Stimulated activated effector memory CD8-positive, alpha-beta T cell treated with anti-CD3 and anti-CD28 coated beads, Interleukin-12 subunit alpha, Interleukin-12 subunit beta, amount 100 ng/mL, for 72 hours (primary cell): ENCODE measurements around the gene COPZ2.
A peak's percentile ranks its signal among the peaks of the same experiment; 100 is the strongest.
"Not testable (repeated sequence)": the region's sequence is repeated elsewhere in the genome, so short reads cannot be mapped to it uniquely, and the experiment has no call there.

Source experiments
- ATAC-seq: fragments of 150-1000 bp; cut with Tn5 transposase; 2 replicates; pipeline ENCODE4 v1.10.0; 2021
- DNase-seq, 2 donors: peaks; one replicate each; pipeline ENCODE4 v3.0.0; 2021 to 2022; ENCODE audit warnings: low spot score in 2 of 2
- H3K27ac Mint-ChIP-seq: one replicate; pipeline ENCODE4 v1.8.0; 2022; ENCODE audit warnings: mild to moderate bottlenecking, mixed read lengths
- H3K36me3 Mint-ChIP-seq: one replicate; pipeline ENCODE4 v1.8.0; 2022; ENCODE audit warnings: mild to moderate bottlenecking, mixed read lengths
- H3K4me1 Mint-ChIP-seq: one replicate; pipeline ENCODE4 v1.8.0; 2022; ENCODE audit warnings: mixed read lengths
- H3K4me3 Mint-ChIP-seq: one replicate; pipeline ENCODE4 v1.8.0; 2022; ENCODE audit warnings: mild to moderate bottlenecking, mixed read lengths
- H3K9me3 Mint-ChIP-seq: one replicate; pipeline ENCODE4 v1.8.0; 2022; ENCODE audit warnings: mixed read lengths

COPZ2 gene

GRCh38 chr17:48048384-48049126 is 11.0 kb upstream of the COPZ2 start:
- DNase-seq, result peak in 1 of 2 donors; percentile 85
- Mint-ChIP-seq H3K4me1 (peaks cover 75% of the 10 kb centered on the region), H3K27ac (peak overlapping the region; percentile 99), H3K36me3 (peaks cover 65% of the 10 kb centered on the region), H3K9me3 (no peaks in the 10 kb centered on the region), H3K4me3 (peak overlapping the region; percentile 86)
- peak; percentile 59 for ATAC-seq

GRCh38 chr17:48047741-48048383 is 10.3 kb upstream of the COPZ2 start, which contains the start of gene NFE2L1:
Gene NFE2L1, plus strand, starts transcription at chr17:48048359. Its CDS starts 2,760 bp downstream, at chr17:48051119.
- peaks cover 68% of the 10 kb centered on the region for H3K4me1 Mint-ChIP-seq
- H3K4me3 Mint-ChIP-seq, result peak within 1 kb of the TSS; percentile 86
- ATAC-seq (peak; percentile 96), DNase-seq (peak; percentile 89 to 98)
- peaks cover 58% of the 10 kb centered on the region for H3K36me3 Mint-ChIP-seq
- peak within 1 kb of the TSS; percentile 99 for H3K27ac Mint-ChIP-seq
- no peaks in the 10 kb centered on the region for H3K9me3 Mint-ChIP-seq

DNA sequence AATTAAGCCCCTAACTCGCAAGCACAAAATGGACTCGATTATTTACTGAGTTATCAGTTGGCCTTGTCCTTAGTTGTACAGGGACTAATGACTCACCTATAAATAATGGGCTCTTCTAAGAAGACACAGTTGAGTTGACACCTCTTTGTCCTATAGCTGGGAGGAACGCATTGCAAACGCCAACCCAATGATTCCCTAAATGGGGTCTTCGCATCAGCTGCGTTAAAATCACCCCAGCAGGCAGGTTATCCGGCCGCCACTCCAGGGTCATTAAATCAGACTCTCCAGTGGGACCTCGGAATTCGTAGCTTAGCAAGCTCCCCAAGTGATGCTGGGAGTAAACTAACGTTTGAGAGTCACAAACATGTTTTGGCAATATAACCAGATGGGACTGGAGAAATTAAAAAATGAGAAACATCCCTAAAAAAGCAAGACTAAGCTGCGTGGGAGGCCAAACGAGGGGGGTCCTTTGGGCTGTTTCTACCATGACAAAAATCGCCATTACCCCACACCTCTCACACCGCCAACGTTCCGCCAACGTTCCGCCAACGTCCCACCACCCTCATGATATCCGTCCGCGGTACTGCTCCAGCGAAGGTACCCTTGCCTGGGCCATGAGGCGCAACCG is 9.6 kb upstream of the COPZ2 start:
- ATAC-seq (no peak), DNase-seq (no peak)
- Mint-ChIP-seq H3K27ac (peak overlapping the region; percentile 99), H3K4me1 (peaks cover 62% of the 10 kb centered on the region), H3K4me3 (peak overlapping the region; percentile 86), H3K9me3 (no peaks in the 10 kb centered on the region), H3K36me3 (peaks cover 52% of the 10 kb centered on the region)

DNA sequence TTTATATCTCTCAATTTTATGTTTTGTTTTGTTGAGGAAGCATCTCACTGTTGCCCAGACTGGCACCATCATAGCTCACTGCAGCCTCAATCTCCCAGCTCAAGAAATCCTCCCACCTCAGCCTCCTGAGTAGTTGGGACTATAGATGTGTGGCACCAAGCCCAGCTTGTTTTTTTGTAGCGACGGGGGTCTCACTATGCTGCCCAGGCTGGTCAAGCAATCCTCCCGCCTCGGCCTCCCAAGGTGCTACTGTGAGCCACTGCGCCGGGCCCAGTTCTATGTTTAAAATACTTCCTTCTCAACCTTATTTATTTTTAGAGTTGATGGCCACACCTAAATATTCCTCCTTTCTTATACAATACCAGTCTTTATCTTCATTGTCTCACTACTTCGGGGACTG is 8.7 kb upstream of the COPZ2 start:
- Mint-ChIP-seq H3K36me3 (peaks cover 43% of the 10 kb centered on the region), H3K4me3 (peak overlapping the region; percentile 86), H3K27ac (peak overlapping the region; percentile 99), H3K9me3 (no peaks in the 10 kb centered on the region), H3K4me1 (peaks cover 53% of the 10 kb centered on the region)
- DNase-seq (no peak), ATAC-seq (no peak)

DNA sequence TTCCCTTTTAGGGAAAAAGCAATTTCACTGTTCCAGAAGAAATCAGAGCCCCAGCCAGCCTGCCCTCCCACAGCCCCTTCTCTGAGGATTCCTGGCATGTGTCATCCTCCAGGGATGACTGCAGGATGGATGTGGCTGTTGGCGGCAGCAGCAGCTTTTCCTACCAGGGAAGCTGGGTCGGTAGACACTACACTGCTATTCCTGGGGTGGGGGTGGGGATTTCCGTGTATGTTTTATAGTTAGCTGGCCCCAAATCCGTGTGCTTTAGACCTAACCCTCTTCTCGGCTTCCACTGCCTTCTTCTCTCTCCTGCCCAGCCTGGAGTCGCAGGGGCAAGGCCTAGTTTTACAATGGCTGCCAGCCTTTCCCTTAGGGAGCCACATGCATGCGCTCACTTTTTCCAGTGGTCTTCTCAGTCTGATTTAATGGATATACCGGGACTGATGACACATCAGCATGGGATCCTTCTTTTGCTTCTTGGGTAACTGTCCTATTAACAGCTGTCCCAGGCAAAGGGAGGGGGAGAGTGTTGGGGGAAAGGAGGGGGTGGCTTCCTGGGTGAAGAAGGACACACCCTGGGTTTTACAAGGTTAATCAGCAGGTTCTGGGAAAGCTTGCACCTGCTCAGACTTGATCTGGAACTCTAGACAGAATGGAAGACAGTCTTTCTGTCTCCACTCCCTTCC is 7.9 kb upstream of the COPZ2 start:
- peak overlapping the region; percentile 99 for H3K27ac Mint-ChIP-seq
- no peak overlapping the region for H3K4me3 Mint-ChIP-seq

DNA sequence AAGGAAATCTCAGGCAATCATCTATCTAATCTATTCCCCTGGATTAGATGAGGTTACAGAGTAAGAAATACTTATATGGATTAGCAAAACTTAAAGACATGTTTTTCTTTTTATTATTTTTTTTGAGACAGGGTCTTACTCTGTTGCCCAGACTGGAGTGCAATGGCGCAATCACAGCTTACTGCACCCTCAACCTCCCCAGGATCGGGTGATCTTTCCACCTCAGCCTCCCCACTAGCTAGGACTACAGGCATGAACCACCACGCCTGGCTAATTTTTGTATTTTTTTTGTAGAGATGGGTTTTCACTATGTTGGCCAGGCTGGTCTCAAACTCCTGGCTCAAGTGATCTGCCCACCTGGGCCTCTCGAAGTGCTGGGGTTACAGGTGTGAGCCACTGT is 7.3 kb upstream of the COPZ2 start:
- no peaks in the 10 kb centered on the region for H3K9me3 Mint-ChIP-seq
- H3K4me1 Mint-ChIP-seq, result peaks cover 39% of the 10 kb centered on the region
- DNase-seq, result no peak
- H3K4me3 Mint-ChIP-seq, result no peak overlapping the region
- H3K36me3 Mint-ChIP-seq, result peaks cover 28% of the 10 kb centered on the region
- no peak overlapping the region for H3K27ac Mint-ChIP-seq
- ATAC-seq, result no peak

More for the DNA sequence above, 7.9 kb upstream of the COPZ2 start:
- Mint-ChIP-seq H3K9me3 (no peaks in the 10 kb centered on the region), H3K4me1 (peaks cover 45% of the 10 kb centered on the region), H3K36me3 (peaks cover 34% of the 10 kb centered on the region)
- DNase-seq (no peak), ATAC-seq (no peak)

DNA sequence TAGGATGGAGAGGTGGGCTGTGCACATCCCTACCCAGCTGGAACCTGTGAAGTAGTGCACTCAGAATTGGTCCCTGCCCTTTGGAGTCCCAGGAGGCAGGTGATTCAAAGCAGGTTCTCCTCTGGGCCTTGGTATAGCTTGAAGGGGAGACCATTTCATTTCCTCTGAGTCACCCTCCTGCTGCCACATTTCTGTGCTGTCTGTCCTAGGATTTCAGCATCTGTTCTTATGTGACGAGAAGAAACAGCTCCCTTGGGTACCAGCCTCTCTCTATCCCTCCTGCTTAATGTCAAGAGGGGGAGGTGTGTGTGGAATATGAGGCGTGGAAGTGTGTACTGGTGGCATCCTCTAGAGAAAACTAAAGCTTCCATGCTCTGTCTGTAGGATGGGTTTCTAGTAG is 5.6 kb upstream of the COPZ2 start:
- Mint-ChIP-seq H3K4me1 (peaks cover 30% of the 10 kb centered on the region), H3K4me3 (no peak overlapping the region), H3K36me3 (peaks cover 11% of the 10 kb centered on the region), H3K9me3 (no peaks in the 10 kb centered on the region), H3K27ac (no peak overlapping the region)
- no peak for DNase-seq
- no peak for ATAC-seq

GRCh38 chr17:48038687-48039086 is 1.1 kb upstream of the COPZ2 start:
- DNase-seq, result no peak

GRCh38 chr17:48037838-48038323 is 284 bp upstream of the COPZ2 start:
- DNase-seq, result no peak
- no peaks in the 10 kb centered on the region for H3K36me3 Mint-ChIP-seq
- ATAC-seq, result peak; percentile 3
- H3K27ac Mint-ChIP-seq, result peak overlapping the region; percentile 94
- H3K4me1 Mint-ChIP-seq, result peaks cover 8% of the 10 kb centered on the region
- peak overlapping the region; percentile 87 for H3K4me3 Mint-ChIP-seq
- H3K9me3 Mint-ChIP-seq, result no peaks in the 10 kb centered on the region

More at GRCh38 chr17:48038687-48039086, 1.1 kb upstream of the COPZ2 start:
- H3K4me1 Mint-ChIP-seq, result peaks cover 8% of the 10 kb centered on the region
- peak overlapping the region; percentile 87 for H3K4me3 Mint-ChIP-seq
- H3K27ac Mint-ChIP-seq, result no peak overlapping the region
- no peaks in the 10 kb centered on the region for H3K36me3 Mint-ChIP-seq
- no peaks in the 10 kb centered on the region for H3K9me3 Mint-ChIP-seq
- no peak for ATAC-seq

DNA sequence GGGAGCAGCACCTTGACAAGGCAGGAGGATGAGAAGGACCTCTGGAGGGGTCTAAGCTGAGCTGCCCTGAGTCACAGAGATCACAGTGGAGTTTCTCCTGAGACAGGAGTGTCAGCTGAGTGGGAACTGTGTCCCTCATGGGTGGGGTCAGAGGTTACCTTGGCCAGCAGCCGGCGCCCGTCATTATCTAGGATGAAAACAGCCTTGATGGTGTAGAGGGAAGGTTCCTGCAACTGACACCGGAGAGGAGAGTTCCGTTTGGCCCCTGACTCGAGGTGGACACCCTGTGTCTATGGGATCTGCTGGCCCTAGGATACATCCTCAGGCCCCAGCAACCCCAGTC is 933 bp downstream of the COPZ2 start:
- Mint-ChIP-seq H3K4me3 (peak overlapping the region; percentile 87), H3K4me1 (peaks cover 8% of the 10 kb centered on the region), H3K36me3 (no peaks in the 10 kb centered on the region), H3K9me3 (no peaks in the 10 kb centered on the region), H3K27ac (no peak overlapping the region)
- DNase-seq, result no peak
- ATAC-seq, result no peak

DNA sequence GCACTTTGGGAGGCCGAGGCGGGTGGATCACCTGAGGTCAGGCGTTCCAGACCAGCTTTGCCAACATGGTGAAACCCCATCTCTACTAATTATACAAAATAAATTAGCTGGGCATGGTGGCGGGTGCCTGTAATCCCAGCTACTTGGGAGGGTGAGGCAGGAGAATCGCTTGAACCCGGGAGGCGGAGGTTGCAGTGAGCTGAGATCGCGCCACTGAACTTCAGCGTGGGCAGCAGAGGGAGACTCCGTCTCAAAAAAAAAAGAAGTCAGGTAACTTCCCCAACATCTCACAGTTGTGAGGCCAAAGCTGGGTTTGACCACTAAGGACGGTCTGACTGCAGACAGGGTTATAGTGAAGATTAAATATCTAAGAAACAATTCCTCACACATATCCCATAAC is 2.9 kb downstream of the COPZ2 start:
- not testable (repeated sequence) for H3K4me1 Mint-ChIP-seq, ATAC-seq, DNase-seq, H3K9me3 Mint-ChIP-seq, H3K36me3 Mint-ChIP-seq, H3K27ac Mint-ChIP-seq, H3K4me3 Mint-ChIP-seq

DNA sequence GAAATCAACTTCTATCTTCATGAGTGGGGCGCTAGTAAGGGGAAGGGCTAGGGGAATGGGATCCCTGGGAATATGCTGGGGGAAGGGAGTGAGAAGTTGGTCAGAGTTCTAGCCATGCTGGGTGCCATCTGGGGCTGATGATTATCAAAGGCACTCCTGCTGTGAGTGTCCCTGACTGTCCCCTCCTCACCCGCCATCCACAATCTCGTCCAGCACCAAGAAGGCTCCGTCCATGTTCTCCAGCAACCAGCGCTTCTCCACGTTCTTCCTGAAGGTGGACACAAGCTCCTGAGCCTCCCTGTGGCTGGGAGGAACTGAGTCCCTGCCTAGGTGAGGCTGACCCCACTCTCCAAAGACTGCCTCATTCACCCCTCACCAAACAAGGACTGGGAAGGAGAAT is 5.6 kb downstream of the COPZ2 start:
- no peak for ATAC-seq
- Mint-ChIP-seq H3K4me3 (no peak overlapping the region), H3K9me3 (no peaks in the 10 kb centered on the region), H3K27ac (no peak overlapping the region), H3K36me3 (no peaks in the 10 kb centered on the region), H3K4me1 (peaks cover 2% of the 10 kb centered on the region)
- no peak for DNase-seq

GRCh38 chr17:48030531-48030930 is 7.1 kb downstream of the COPZ2 start:
- no peak for ATAC-seq
- Mint-ChIP-seq H3K36me3 (no peaks in the 10 kb centered on the region), H3K4me1 (peaks cover 17% of the 10 kb centered on the region), H3K9me3 (no peaks in the 10 kb centered on the region), H3K4me3 (no peak overlapping the region), H3K27ac (no peak overlapping the region)
- DNase-seq, result no peak

DNA sequence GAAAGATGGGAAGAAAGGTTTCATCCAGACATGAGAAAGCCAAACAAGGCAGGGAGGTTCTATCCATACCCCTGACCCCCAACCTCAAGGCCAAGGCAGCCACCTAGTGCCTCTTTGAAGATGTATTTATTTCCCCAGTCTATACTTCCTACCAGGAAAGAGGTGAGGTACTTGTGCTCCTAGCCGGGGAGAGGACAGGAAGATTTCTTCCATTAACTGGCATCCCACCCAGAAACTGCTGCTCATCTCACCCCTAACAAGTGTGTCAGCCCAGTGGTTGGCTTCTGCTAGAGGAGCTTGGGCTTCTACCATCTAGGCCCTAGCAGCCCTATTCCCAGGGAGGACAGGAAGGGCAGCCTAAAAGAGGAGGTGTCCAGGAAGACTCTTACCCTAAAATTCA is 8.9 kb downstream of the COPZ2 start:
- no peak overlapping the region for H3K27ac Mint-ChIP-seq
- peaks cover 9% of the 10 kb centered on the region for H3K36me3 Mint-ChIP-seq
- no peak for DNase-seq
- peaks cover 33% of the 10 kb centered on the region for H3K4me1 Mint-ChIP-seq
- H3K9me3 Mint-ChIP-seq, result no peaks in the 10 kb centered on the region
- no peak for ATAC-seq
- no peak overlapping the region for H3K4me3 Mint-ChIP-seq

DNA sequence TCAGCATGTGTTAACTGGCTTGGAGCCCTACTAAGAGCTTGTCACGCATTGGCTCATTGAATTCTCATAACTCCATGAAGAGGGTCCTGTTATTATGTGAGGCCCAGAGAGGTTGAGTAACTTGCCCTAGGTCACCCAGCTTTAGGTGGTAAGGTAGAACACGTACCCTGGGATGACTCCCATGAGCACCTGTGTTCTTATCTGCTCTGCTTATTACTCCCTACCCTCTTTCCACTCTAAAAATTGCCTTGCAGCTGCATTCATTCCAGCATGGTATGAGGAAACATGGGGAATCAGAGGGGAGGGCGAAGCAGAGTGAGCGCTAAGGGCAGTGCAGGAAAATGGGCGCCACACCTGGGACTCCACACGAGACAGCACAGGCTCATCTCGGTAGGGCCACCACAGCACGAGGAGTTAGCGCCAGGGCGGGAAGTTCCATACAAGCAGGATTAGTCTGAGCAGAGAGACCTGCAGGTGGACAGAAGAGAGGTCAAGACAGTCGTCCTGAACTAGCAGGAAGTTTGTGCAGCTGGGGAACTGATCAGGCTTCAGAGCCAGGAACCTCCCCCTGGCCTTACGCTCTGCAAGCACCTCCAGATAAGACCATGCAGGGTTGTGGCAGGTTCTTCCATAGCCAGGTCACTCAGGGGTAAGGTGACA is 10.1 kb downstream of the COPZ2 start:
- Mint-ChIP-seq H3K36me3 (peaks cover 15% of the 10 kb centered on the region), H3K9me3 (no peaks in the 10 kb centered on the region), H3K4me1 (peaks cover 38% of the 10 kb centered on the region)

More for the DNA sequence above, 10.1 kb downstream of the COPZ2 start:
- no peak for ATAC-seq
- no peak for DNase-seq
- H3K4me3 Mint-ChIP-seq, result no peak overlapping the region
- H3K27ac Mint-ChIP-seq, result no peak overlapping the region
